Coronary artery (tissue), 2 donors: ENCODE data around the gene REL.

Source experiments
- DNase-seq: peaks from one replicate; pipeline ENCODE4 v3.0.0-alpha.2; 2017; ENCODE audit warnings: low spot score
- H3K27ac ChIP-seq, 2 donors: fragments of 200-600 bp; sonication (generic); one replicate each; pipeline ENCODE4 v1.5.1; 2016 to 2019
- H3K4me3 ChIP-seq: fragments of 200-600 bp; sonication (generic); 2 replicates; pipeline ENCODE4 v1.5.1; 2016; ENCODE audit warnings: mild to moderate bottlenecking, moderate library complexity
- CTCF ChIP-seq: fragments of 200-600 bp; sonication (generic); IDR thresholded peaks from one replicate; pipeline ENCODE4 v1.5.1; 2019; ENCODE audit warnings: antibody characterized with exemption

Gene REL

DNA sequence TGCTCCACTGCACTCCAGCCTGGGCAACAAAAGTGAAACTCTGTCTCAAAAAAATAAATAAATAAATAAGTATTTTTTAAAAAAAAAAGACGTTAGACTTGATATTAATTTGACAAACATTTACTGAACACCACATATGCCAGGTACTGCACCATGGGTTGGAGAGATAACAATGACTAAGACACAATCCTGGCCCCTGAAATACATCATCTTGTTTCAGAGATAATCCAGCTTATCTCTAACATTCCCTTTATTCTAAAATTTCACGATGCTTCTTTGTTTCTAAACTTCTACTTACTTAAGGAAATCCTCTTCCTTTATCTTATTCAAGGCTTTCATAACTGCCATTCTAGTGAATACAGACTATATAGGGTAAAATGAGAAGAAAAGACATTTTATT is 81.2 kb downstream of the REL start:
- Histone ChIP-seq H3K27ac (no peak overlapping the region), H3K4me3 (no peak overlapping the region)
- TF ChIP-seq CTCF: no peak
- no peak for DNase-seq

DNA sequence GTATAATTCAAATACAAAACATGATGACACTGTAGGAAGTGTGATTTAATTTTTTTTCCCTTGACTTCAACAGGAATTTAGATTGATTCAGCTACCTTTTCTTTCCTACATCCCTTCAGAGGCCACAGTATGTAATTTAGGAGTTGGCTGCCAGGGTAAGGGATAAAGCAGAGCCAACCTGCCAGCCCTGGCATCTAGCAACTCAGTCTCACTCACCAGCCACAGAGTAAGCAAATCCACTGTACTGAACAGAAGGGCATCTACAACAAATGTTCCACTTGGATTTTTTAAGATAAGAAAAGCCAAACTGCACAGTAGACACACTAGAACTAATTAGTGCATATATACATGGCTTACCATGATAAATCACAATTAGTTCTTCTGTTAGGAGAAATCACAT is 81.8 kb downstream of the REL start:
- Histone ChIP-seq H3K27ac (no peak overlapping the region), H3K4me3 (no peak overlapping the region)
- DNase-seq: no peak
- no peak for TF ChIP-seq CTCF

- no peak for TF ChIP-seq CTCF
- H3K4me3 ChIP-seq: no peak overlapping the region
- DNase-seq: no peak
- no peak overlapping the region for H3K27ac ChIP-seq
These were observed 83.5 kb downstream of the REL start for GRCh38 chr2:60964651-60965498.

- no peak for DNase-seq
- no peak for TF ChIP-seq CTCF
- no peak overlapping the region for H3K4me3 ChIP-seq
- no peak overlapping the region for H3K27ac ChIP-seq
These were observed 84.1 kb downstream of the REL start for GRCh38 chr2:60965499-60965785.

- Histone ChIP-seq H3K4me3 (no peak overlapping the region), H3K27ac (no peak overlapping the region)
- no peak for TF ChIP-seq CTCF
- no peak for DNase-seq
These were observed 85.4 kb downstream of the REL start for GRCh38 chr2:60966507-60967405.

GRCh38 chr2:60972889-60973656 is 91.7 kb downstream of the REL start:
- Histone ChIP-seq H3K27ac (no peak overlapping the region), H3K4me3 (no peak overlapping the region)
- DNase-seq: no peak
- no peak for TF ChIP-seq CTCF
